ENCODE results near the gene HIVEP2. TPM values are rescaled to one million over a fixed set of nuclear protein-coding genes. Genes with fewer than 3 reads are reported as not detected.

Gene HIVEP2
- polyA plus RNA-seq, 2 of the 4 experiments (the other 2 are of a cell fraction), result 2.2 to 2.6 TPM

GRCh38 chr6:142848156-142848555, 96.8 kb downstream of the HIVEP2 start:
- POLR2A ChIA-PET, result no interaction called here
- no peak overlapping the region for H3K4me2 ChIP-seq

GRCh38 chr6:142846883-142847287, 98.1 kb downstream of the HIVEP2 start:
- H3K4me3 ChIP-seq, result no peak overlapping the region
- WGBS (ENCODE audit: missing lambda C conversion rate), result 39% methylated on average over 5 of the region's 5 CpGs
- peak overlapping the region; percentile 58 to 74; a peak in 5 of 6 replicates for H3K27ac ChIP-seq
- H3K4me1 ChIP-seq, result peaks cover 59% of the 10 kb centered on the region
- no peak for TF ChIP-seq FOXS1 (CRISPR knock-in tag; IDR thresholded peaks at IDR 0.05)
- TF ChIP-seq MAX (IDR thresholded peaks at IDR 0.05), result 0 out of 2 replicates have a peak, but pooled peaks have one; percentile 19
- peak overlapping the region; percentile 85 for H3K4me2 ChIP-seq
- ATAC-seq (peak; percentile 31 to 44; a peak in 3 of 6 replicates), DNase-seq (ENCODE audit: low read depth in 1 of 2, low spot score in 1 of 2) (peak in 1 of 2 experiments; percentile 39), FAIRE-seq (no peak)
- POLR2A ChIA-PET, result no interaction called here
- CTCF ChIA-PET, result no interaction called here
- no peaks in the 10 kb centered on the region for H3K9me3 ChIP-seq

More at GRCh38 chr6:142848156-142848555, 96.8 kb downstream of the HIVEP2 start:
- Histone ChIP-seq H3K4me3 (no peak overlapping the region), H3K27ac (no peak overlapping the region), H3K9me3 (no peaks in the 10 kb centered on the region), H3K4me1 (peaks cover 53% of the 10 kb centered on the region)
- ATAC-seq, result no peak
- FAIRE-seq, result no peak
- CTCF ChIA-PET, result no interaction called here
- TF ChIP-seq ZFP36 (IDR thresholded peaks at IDR 0.05; ENCODE audit: borderline replicate concordance, partially characterized antibody), result no peak
- no peak for TF ChIP-seq NFE2L2 (conservative IDR thresholded peaks at IDR 0.05; ENCODE audit: low read length)
- TF ChIP-seq ZC3H11A (IDR thresholded peaks at IDR 0.05), result no peak
- no peak for TF ChIP-seq REST (IDR thresholded peaks at IDR 0.05)
- no peak for TF ChIP-seq BHLHE40 (IDR thresholded peaks at IDR 0.05; ENCODE audit: low read depth, low read length)
- no peak for TF ChIP-seq RAD21 (conservative IDR thresholded peaks at IDR 0.05 in 1 of 2, IDR thresholded peaks at IDR 0.05 in 1 of 2)
- no peak for TF ChIP-seq FOXS1 (CRISPR knock-in tag; IDR thresholded peaks at IDR 0.05)
- TF ChIP-seq BCL3 (IDR thresholded peaks at IDR 0.05), result no peak
- TF ChIP-seq CBX8 (IDR thresholded peaks at IDR 0.05), result no peak
- no peak for TF ChIP-seq MAFK (IDR thresholded peaks at IDR 0.05; ENCODE audit: partially characterized antibody)
- DNase-seq (ENCODE audit: low read depth in 1 of 2, low spot score in 1 of 2), result no peak

GRCh38 chr6:142846459-142846831, 98.5 kb downstream of the HIVEP2 start:
- no peak for DNase-seq (ENCODE audit: low read depth in 1 of 2, low spot score in 1 of 2)
- no peak for FAIRE-seq
- POLR2A ChIA-PET, result no interaction called here
- CTCF ChIA-PET, result no interaction called here
- H3K4me3 ChIP-seq, result peak overlapping the region; percentile 33; the same call in 1 of the 3 replicates
- H3K4me1 ChIP-seq, result peaks cover 59% of the 10 kb centered on the region
- peak overlapping the region; percentile 85 for H3K4me2 ChIP-seq
- ATAC-seq, result peak; percentile 26 to 30; a peak in 2 of 6 replicates
- no peaks in the 10 kb centered on the region for H3K9me3 ChIP-seq
- TF ChIP-seq MAFK (IDR thresholded peaks at IDR 0.05; ENCODE audit: partially characterized antibody) (no peak), FOSL2 (IDR thresholded peaks at IDR 0.05) (no peak), FOSL2 (CRISPR knock-in tag; IDR thresholded peaks at IDR 0.05) (peak; percentile 32; the same call in 1 of the 2 replicates)
- WGBS (ENCODE audit: missing lambda C conversion rate), result 21% methylated on average over 2 of the region's 2 CpGs
- peak overlapping the region; percentile 58 to 74 for H3K27ac ChIP-seq

- FAIRE-seq (no peak), DNase-seq (ENCODE audit: low read depth in 1 of 2, low spot score in 1 of 2) (peak in 1 of 2 experiments; percentile 76), ATAC-seq (peak; percentile 84 to 88)
- H3K4me1 ChIP-seq, result peaks cover 54% of the 10 kb centered on the region
- H3K27ac ChIP-seq, result peak overlapping the region; percentile 58 to 74
- no peaks in the 10 kb centered on the region for H3K9me3 ChIP-seq
- WGBS (ENCODE audit: missing lambda C conversion rate), result 9% methylated on average over 16 of the region's 23 CpGs
- CTCF ChIA-PET, result interaction anchor here (0.7 to 0.8 kb wide), 2 partner anchors 16 to 18 kb away, joined by 3 read pairs; no protein-coding TSS in a partner anchor
- peak overlapping the region; percentile 33 for H3K4me3 ChIP-seq
- H3K4me2 ChIP-seq, result peak overlapping the region; percentile 85
- POLR2A ChIA-PET, result no interaction called here
- TF ChIP-seq MAZ (IDR thresholded peaks at IDR 0.05; ENCODE audit: borderline replicate concordance, low read depth, low read length) (no peak), CBX2 (IDR thresholded peaks at IDR 0.05; ENCODE audit: borderline replicate concordance, low read depth) (no peak), SREBF2 (IDR thresholded peaks at IDR 0.05) (no peak), JUN (IDR thresholded peaks at IDR 0.05) (peak in 1 of 2 experiments; percentile 48; a peak in 1 of 5 replicates), CBX8 (IDR thresholded peaks at IDR 0.05) (no peak), MAX (IDR thresholded peaks at IDR 0.05) (no peak), RNF2 (IDR thresholded peaks at IDR 0.05; ENCODE audit: borderline replicate concordance, low read depth) (no peak), TFCP2L1 (CRISPR knock-in tag; IDR thresholded peaks at IDR 0.05) (no peak), RCOR1 (IDR thresholded peaks at IDR 0.05; ENCODE audit: low read depth, low read length) (no peak), ZFP36 (IDR thresholded peaks at IDR 0.05; ENCODE audit: borderline replicate concordance, partially characterized antibody) (no peak), RFX5 (IDR thresholded peaks at IDR 0.05) (no peak), NFE2L2 (conservative IDR thresholded peaks at IDR 0.05; ENCODE audit: low read length) (no peak), ZSCAN20 (CRISPR knock-in tag; IDR thresholded peaks at IDR 0.05) (no peak), CEBPB (IDR thresholded peaks at IDR 0.05) (no peak)
Measured at GRCh38 chr6:142845624-142846458, 99.1 kb downstream of the HIVEP2 start.
